Ovary (tissue), 9 donors: Measurements from ENCODE around the gene DLG5. TPM values are rescaled to one million over a fixed set of nuclear protein-coding genes. Genes with fewer than 3 reads are reported as not detected.

ENCODE experiments used
- DNase-seq, 5 donors: peaks; one replicate each; pipeline ENCODE4 v3.0.0-alpha.2; 2019 to 2020
- H3K27ac ChIP-seq, 2 donors: fragments of 200-600 bp; one replicate each; pipeline versions ENCODE4 v1.5.1 to v1.8.0; 2019 to 2022
- H3K27me3 ChIP-seq: fragments of 200-600 bp; one replicate; pipeline ENCODE4 v1.8.0; 2022
- H3K36me3 ChIP-seq: fragments of 200-600 bp; sonication (generic); one replicate; pipeline ENCODE4 v1.5.1; 2019
- H3K4me1 ChIP-seq: one replicate; pipeline ENCODE4 v1.8.1; 2013; ENCODE audit warnings: mild to moderate bottlenecking, moderate library complexity; ENCODE audit not compliant: insufficient read depth
- H3K4me3 ChIP-seq: fragments of 200-600 bp; sonication (generic); one replicate; pipeline ENCODE4 v1.5.1; 2017
- H3K9me3 ChIP-seq, 2 donors: fragments of 200-600 bp in 1 of 2; sonication (generic) in 1 of 2; one replicate each; pipeline versions ENCODE4 v1.5.1 to v1.8.1; 2013 to 2019; ENCODE audit warnings: mild to moderate bottlenecking in 1 of 2, moderate library complexity in 1 of 2
- CTCF ChIP-seq, 3 donors: fragments of 450-650 bp in 2 of 3; fragments of 200-600 bp in 1 of 3; IDR thresholded peaks; one replicate each; pipeline versions ENCODE4 v1.5.1 to v1.8.0; 2016 to 2022; ENCODE audit warnings: antibody characterized with exemption in 3 of 3, mild to moderate bottlenecking in 1 of 3
- EP300 ChIP-seq: sonication (generic); formaldehyde crosslinking; IDR thresholded peaks from one replicate; pipeline ENCODE4 v1.6.1; 2017; ENCODE audit warnings: antibody characterized with exemption
- POLR2A ChIP-seq: fragments of 450-650 bp; IDR thresholded peaks from one replicate; pipeline ENCODE4 v1.6.1; 2017; ENCODE audit warnings: antibody characterized with exemption, mild to moderate bottlenecking, moderate library complexity
- WGBS, 3 donors: extraction: QIAGEN DNeasy Blood & Tissue Kit in 1 of 3; methylation state at CpG; one replicate each; pipeline versions ENCODE4 v1.1.5 to v1.1.7; 2013 to 2017; 5-methylcytosine and 5-hydroxymethylcytosine counted together
- intact Hi-C, 4 donors: fragments of 100-400 bp; cut with DNase I; formaldehyde crosslinking; loops; one replicate each; pipeline versions ENCODE4 v1.11.0 to v1.15.1; 2022 to 2023
- polyA plus RNA-seq, 2 donors: library from polyadenylated mRNA; stranded (reverse); fragments of 200-250 nt in 1 of 2; fragments of 350-450 nt in 1 of 2; fragmentation: Illumina TruSeq in 1 of 2; extraction: RNeasy Lipid Tissue Mini Kit (QIAGEN cat#74804) in 1 of 2; gene quantifications; one replicate each; pipeline ENCODE4 v1.2.3, GENCODE V29; 2013 to 2014
- total RNA-seq, 7 donors: library from RNA; depleted of rRNA in 2 of 7; stranded (reverse); fragments of >200 nt in 2 of 7; fragmentation: NEBNext Ultra II Directional in 3 of 7; extraction: Animal tissue kit (Norgen Biotek cat#: 25700) in 3 of 7; gene quantifications; one replicate each; pipeline versions ENCODE4 v1.1.0 to v1.2.4, GENCODE V29; 2016 to 2023
- donor health status: DM: no; HTN: no; CAD: no; lungs with moderate emphysema.
- donor health status: DM: no; HTN: no; CAD: no.
- donor health status: Bipolar disorder and iron deficiency.
- donor health status: DM: yes; HTN: yes; CAD: no.
- donor health status: DM: no; HTN: no; CAD: no.
- donor health status: DM: yes; HTN: yes; CAD: no.

The DLG5 gene
- total and polyA plus RNA-seq, 9 donors, result 29.1 to 71.9 (median 42.8) TPM

DNA sequence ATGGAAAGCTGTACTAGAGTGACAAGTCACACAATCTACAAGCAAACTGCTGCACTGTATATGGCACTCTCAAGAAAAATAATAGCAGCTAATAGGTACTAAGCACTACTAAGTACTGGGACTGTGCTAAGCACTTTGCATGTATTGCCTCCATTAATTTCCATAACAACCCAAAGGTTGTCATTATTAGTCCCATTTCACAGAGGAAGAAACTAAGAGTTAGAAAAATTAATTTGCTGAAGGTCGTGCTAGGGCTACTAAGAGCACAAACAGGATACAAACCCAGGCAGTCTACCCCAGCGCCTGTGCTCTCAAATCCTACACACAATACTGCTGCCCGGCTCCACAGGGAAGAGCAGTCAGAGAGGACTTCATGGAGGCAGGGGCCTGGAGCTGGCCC lies 51.7 kb downstream of the DLG5 start:
- no peaks in the 10 kb centered on the region for H3K36me3 ChIP-seq
- H3K27ac ChIP-seq, result peak overlapping the region in 1 of 2 donors; percentile 70
- H3K9me3 ChIP-seq, result no peaks in the 10 kb centered on the region
- no peak overlapping the region for H3K4me3 ChIP-seq
- H3K27me3 ChIP-seq, result no peaks in the 10 kb centered on the region
- intact Hi-C loops, result no loop called here
- peaks cover 35% of the 10 kb centered on the region for H3K4me1 ChIP-seq
- TF ChIP-seq EP300 (no peak), CTCF (IDR thresholded peaks at IDR 0.05) (no peak), POLR2A (no peak)
- 96 to 98% (median 96%) methylated on average over 3 of the region's 3 CpGs for WGBS, 3 donors
- no peak for DNase-seq

DNA sequence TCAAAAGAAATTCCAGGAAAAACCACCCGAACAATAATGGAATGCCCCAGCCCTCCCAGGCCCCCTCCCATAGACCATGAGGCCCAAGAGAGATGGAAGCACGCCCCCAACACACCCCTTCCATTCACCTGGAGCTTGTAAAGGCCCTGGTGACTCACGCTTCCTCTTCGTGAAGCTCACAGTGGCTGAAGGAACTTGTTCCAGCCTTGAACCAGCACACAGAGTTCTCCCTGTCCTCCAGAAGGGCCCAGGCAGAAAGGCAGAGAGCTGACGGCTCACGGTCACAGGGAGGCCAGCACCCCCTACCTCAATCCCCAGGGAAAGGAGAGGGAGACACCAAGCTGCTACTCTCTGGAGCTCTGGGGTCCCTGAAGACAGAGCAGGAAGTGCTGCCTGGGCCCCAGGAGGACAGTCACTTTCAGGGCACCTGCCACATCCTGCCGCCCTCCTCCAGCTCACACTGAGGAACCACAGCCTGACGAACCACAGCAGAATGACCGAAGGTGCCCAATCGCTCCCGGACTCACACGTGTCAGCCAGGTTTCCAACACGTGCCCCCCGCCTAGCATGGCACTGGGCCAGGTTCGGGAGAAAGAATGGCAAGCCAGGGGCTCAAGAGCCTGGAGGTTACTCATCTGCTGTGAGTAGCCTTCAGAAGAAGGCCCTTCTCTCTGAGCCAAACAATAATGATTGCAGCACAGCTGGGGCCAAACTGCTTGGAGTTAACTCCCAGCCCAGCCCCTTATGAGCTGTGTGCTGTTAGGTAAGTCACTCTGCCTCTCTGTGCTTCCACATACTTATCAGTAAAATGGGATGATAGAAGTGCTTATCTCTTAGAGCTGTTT lies 52.8 kb downstream of the DLG5 start:
- 35 to 41% (median 35%) methylated on average over 14 to 15 of the region's 15 CpGs for WGBS, 3 donors
- no peaks in the 10 kb centered on the region for H3K36me3 ChIP-seq
- peak overlapping the region; percentile 57 to 70 for H3K27ac ChIP-seq
- DNase-seq, result peak; percentile 53 to 73 (median 64)
- H3K4me1 ChIP-seq, result peaks cover 33% of the 10 kb centered on the region
- no peaks in the 10 kb centered on the region for H3K9me3 ChIP-seq
- H3K27me3 ChIP-seq, result no peaks in the 10 kb centered on the region
- no peak for TF ChIP-seq CTCF (IDR thresholded peaks at IDR 0.05)
- TF ChIP-seq POLR2A, result no peak
- TF ChIP-seq EP300, result no peak
- H3K4me3 ChIP-seq, result no peak overlapping the region
- intact Hi-C loops, result no loop called here

DNA sequence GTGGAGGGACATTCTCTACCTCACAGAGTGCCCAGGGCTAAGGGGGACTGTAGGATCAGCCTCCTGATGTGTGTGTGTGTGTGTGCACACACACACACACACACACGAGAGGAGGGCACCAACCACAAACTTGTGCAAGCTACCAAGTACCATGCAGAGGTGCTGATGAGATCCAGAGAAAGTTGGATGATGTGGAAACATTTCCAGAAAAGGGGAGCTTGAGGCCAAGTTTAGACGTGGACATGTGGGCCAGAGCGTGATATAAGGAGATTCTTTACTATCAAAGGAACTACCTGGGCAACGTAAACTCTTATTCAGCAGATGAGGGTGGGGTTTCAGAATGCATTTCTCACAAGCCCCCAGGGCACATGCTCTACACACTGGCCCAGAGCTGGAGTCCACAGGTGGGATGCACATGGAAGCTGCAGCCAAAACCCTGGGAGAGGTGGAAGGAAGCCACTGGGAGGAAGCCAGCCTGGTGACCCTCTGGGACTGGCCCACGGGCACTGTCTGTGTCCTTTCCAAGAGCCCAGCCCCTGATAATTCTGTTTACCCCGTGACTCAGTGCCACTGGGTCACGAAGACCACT lies 53.5 kb downstream of the DLG5 start:
- whole genome bisulfite sequencing, 3 donors, result 76 to 85% (median 79%) methylated on average over 7 of the region's 7 CpGs
- intact Hi-C loops, result no loop called here

More for the DNA sequence above, 53.5 kb downstream of the DLG5 start:
- Histone ChIP-seq H3K36me3 (no peaks in the 10 kb centered on the region), H3K4me3 (no peak overlapping the region), H3K27ac (peak overlapping the region in 1 of 2 donors; percentile 70), H3K27me3 (no peaks in the 10 kb centered on the region), H3K9me3 (no peaks in the 10 kb centered on the region), H3K4me1 (peaks cover 30% of the 10 kb centered on the region)
- peak in 1 of 5 donors; percentile 20 for DNase-seq
- no peak for TF ChIP-seq EP300
- TF ChIP-seq CTCF (IDR thresholded peaks at IDR 0.05), result no peak
- TF ChIP-seq POLR2A, result no peak
